ENCODE results near the gene PACRG. TPM values are rescaled to one million over a fixed set of nuclear protein-coding genes. Genes with fewer than 3 reads are reported as not detected.

PACRG gene
- total RNA-seq, 1 donor, result 1.4 TPM

DNA sequence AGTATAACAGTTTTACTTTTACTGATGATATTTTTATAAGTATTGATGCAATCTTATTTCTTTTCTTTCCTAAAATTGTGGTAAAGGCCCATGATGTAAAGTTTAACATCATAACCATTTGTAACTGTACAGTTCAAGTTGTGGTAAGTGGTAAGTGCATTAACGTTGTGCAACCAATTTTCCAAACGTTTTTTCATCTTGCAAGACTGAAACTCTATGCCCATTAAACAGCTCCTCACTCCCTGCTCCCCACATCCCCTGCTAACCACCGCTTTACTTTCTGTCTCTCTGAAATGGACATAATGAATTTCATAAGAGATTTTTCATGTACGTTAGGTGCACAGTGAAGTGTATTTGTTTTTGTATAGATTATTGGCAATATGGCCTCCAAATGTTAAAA lies 106.0 kb downstream of the PACRG start:
- H3K36me3 ChIP-seq (ENCODE audit: insufficient read depth, low read length), result no peaks in the 10 kb centered on the region
- H3K4me3 ChIP-seq (ENCODE audit: insufficient read depth, low read length), result no peak overlapping the region
- no peak overlapping the region for H3K27ac ChIP-seq (ENCODE audit: low read depth, low read length)
- H3K27me3 ChIP-seq (ENCODE audit: insufficient read depth, low read length), result no peaks in the 10 kb centered on the region
- no peaks in the 10 kb centered on the region for H4K20me1 ChIP-seq (ENCODE audit: insufficient read depth, low read length)
- no peak for TF ChIP-seq CTCF (IDR thresholded peaks at IDR 0.05; ENCODE audit: extremely low read depth, low read depth, low read length)
- H2AFZ ChIP-seq (ENCODE audit: low read length), result no peak overlapping the region
- no peaks in the 10 kb centered on the region for H3K79me2 ChIP-seq (ENCODE audit: insufficient read depth, low read length)
- no peaks in the 10 kb centered on the region for H3K9me3 ChIP-seq (ENCODE audit: low read depth, low read length)
- no peak overlapping the region for H3K4me2 ChIP-seq (ENCODE audit: insufficient read depth, low read length)
- DNase-seq (ENCODE audit: insufficient read length, low spot score, missing footprints), result no peak
- no peaks in the 10 kb centered on the region for H3K4me1 ChIP-seq (ENCODE audit: insufficient read depth, low read length)

DNA sequence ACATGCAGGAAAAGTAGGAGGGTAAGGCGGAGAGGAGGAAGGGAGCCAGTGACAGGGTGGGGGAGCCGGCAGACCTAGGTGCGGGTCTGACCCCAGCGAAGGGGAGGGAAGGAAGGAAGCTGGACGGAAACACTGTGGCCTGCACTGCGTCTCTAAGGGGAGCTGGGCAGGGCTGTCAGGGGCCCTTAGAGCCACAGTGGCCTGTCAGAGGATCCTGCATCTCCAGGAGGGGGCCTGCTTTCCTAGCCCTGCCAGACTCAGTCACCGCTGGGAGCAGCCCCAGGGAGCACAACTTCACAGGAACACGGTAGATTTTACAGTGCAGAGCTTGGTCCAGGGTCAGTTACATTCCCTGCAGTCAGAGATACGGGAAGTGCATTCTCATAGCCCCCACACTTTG lies 118.2 kb downstream of the PACRG start:
- Histone ChIP-seq H3K4me2 (ENCODE audit: insufficient read depth, low read length) (no peak overlapping the region), H2AFZ (ENCODE audit: low read length) (no peak overlapping the region), H3K36me3 (ENCODE audit: insufficient read depth, low read length) (no peaks in the 10 kb centered on the region), H3K4me3 (ENCODE audit: insufficient read depth, low read length) (no peak overlapping the region), H3K4me1 (ENCODE audit: insufficient read depth, low read length) (no peaks in the 10 kb centered on the region), H4K20me1 (ENCODE audit: insufficient read depth, low read length) (no peaks in the 10 kb centered on the region), H3K27me3 (ENCODE audit: insufficient read depth, low read length) (no peaks in the 10 kb centered on the region), H3K79me2 (ENCODE audit: insufficient read depth, low read length) (no peaks in the 10 kb centered on the region), H3K27ac (ENCODE audit: low read depth, low read length) (no peak overlapping the region), H3K9me3 (ENCODE audit: low read depth, low read length) (peaks cover 3% of the 10 kb centered on the region)
- no peak for DNase-seq (ENCODE audit: insufficient read length, low spot score, missing footprints)
- TF ChIP-seq CTCF (IDR thresholded peaks at IDR 0.05; ENCODE audit: extremely low read depth, low read depth, low read length), result no peak

DNA sequence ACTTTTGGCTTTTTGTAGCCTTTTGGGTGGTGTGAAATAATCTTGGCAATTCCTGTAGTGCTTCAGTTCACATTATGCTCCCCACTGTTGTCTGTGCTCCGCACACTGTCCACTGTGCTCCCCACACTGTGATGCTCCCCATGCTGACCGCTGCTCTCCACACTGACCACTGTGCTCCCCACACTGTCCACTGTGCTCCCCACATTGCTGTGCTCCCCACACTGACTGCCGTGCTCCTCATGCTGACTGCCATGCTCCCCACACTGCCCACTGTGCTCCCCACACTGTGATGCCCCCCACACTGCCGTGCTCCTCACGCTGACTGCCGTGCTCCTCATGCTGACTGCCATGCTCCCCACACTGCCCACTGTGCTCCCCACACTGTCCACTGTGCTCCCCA lies 118.9 kb downstream of the PACRG start:
- Histone ChIP-seq H3K4me1 (ENCODE audit: insufficient read depth, low read length) (no peaks in the 10 kb centered on the region), H4K20me1 (ENCODE audit: insufficient read depth, low read length) (no peaks in the 10 kb centered on the region), H3K9me3 (ENCODE audit: low read depth, low read length) (peaks cover 3% of the 10 kb centered on the region), H3K4me3 (ENCODE audit: insufficient read depth, low read length) (no peak overlapping the region), H3K36me3 (ENCODE audit: insufficient read depth, low read length) (no peaks in the 10 kb centered on the region), H3K79me2 (ENCODE audit: insufficient read depth, low read length) (no peaks in the 10 kb centered on the region), H3K4me2 (ENCODE audit: insufficient read depth, low read length) (no peak overlapping the region), H3K27me3 (ENCODE audit: insufficient read depth, low read length) (no peaks in the 10 kb centered on the region), H3K27ac (ENCODE audit: low read depth, low read length) (no peak overlapping the region), H2AFZ (ENCODE audit: low read length) (no peak overlapping the region)
- DNase-seq (ENCODE audit: insufficient read length, low spot score, missing footprints), result no peak
- no peak for TF ChIP-seq CTCF (IDR thresholded peaks at IDR 0.05; ENCODE audit: extremely low read depth, low read depth, low read length)

- no peak overlapping the region for H3K4me3 ChIP-seq (ENCODE audit: insufficient read depth, low read length)
- TF ChIP-seq CTCF (IDR thresholded peaks at IDR 0.05; ENCODE audit: extremely low read depth, low read depth, low read length), result no peak
- DNase-seq (ENCODE audit: insufficient read length, low spot score, missing footprints), result no peak
These were observed 121.5 kb downstream of the PACRG start for GRCh38 chr6:162849269-162849668.

More at GRCh38 chr6:162849269-162849668, 121.5 kb downstream of the PACRG start:
- Histone ChIP-seq H2AFZ (ENCODE audit: low read length) (no peak overlapping the region), H3K79me2 (ENCODE audit: insufficient read depth, low read length) (no peaks in the 10 kb centered on the region), H3K4me1 (ENCODE audit: insufficient read depth, low read length) (no peaks in the 10 kb centered on the region), H4K20me1 (ENCODE audit: insufficient read depth, low read length) (no peaks in the 10 kb centered on the region), H3K36me3 (ENCODE audit: insufficient read depth, low read length) (no peaks in the 10 kb centered on the region), H3K27ac (ENCODE audit: low read depth, low read length) (no peak overlapping the region), H3K9me3 (ENCODE audit: low read depth, low read length) (peaks cover 3% of the 10 kb centered on the region), H3K4me2 (ENCODE audit: insufficient read depth, low read length) (no peak overlapping the region), H3K27me3 (ENCODE audit: insufficient read depth, low read length) (no peaks in the 10 kb centered on the region)
